Neural progenitor cell (in vitro differentiated cells): ENCODE results near the gene TRPM3.

Experiments
- EZH2 ChIP-seq: fragments of 200-600 bp; sonication (generic); IDR thresholded peaks from 2 replicates; pipeline ENCODE4 v1.6.1; 2017; ENCODE audit warnings: antibody characterized with exemption, mild to moderate bottlenecking, moderate library complexity
- TF ChIP-seq, protein P1 (sequence below): fragments of 200-600 bp; sonication (generic); IDR thresholded peaks from 2 replicates; pipeline ENCODE4 v1.5.1; 2017; ENCODE audit warnings: antibody characterized with exemption, mild to moderate bottlenecking

DNA sequence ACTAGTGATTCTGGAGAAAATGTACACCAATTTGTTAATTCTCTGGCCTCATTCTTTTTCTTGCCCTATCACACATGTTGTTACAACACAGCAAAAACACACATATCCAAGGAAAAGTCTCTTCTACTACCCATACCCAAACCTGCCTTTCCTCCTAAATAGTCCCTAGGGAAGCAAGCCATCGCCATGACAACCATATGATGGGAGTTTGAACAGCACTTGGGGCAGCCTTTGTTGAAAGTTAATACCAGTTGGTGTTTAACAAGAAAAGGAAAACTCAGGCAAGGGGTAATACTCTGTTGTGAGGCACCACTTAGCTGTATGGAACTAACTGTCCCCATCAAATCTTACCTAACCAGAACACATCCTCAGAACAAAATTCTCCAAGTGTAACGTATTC, 1.7 kb downstream of the TRPM3 start:
- TF ChIP-seq EZH2, result no peak
- TF ChIP-seq, protein P1, sequence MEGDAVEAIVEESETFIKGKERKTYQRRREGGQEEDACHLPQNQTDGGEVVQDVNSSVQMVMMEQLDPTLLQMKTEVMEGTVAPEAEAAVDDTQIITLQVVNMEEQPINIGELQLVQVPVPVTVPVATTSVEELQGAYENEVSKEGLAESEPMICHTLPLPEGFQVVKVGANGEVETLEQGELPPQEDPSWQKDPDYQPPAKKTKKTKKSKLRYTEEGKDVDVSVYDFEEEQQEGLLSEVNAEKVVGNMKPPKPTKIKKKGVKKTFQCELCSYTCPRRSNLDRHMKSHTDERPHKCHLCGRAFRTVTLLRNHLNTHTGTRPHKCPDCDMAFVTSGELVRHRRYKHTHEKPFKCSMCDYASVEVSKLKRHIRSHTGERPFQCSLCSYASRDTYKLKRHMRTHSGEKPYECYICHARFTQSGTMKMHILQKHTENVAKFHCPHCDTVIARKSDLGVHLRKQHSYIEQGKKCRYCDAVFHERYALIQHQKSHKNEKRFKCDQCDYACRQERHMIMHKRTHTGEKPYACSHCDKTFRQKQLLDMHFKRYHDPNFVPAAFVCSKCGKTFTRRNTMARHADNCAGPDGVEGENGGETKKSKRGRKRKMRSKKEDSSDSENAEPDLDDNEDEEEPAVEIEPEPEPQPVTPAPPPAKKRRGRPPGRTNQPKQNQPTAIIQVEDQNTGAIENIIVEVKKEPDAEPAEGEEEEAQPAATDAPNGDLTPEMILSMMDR, result no peak
